Thymus (tissue), 11 donors: ENCODE data around the gene GPC6. TPM values are rescaled to one million over a fixed set of nuclear protein-coding genes. Genes with fewer than 3 reads are reported as not detected.

Source experiments
- DNase-seq, 9 donors: peaks; one replicate each; pipeline ENCODE4 v3.0.0-alpha.2; 2013; ENCODE audit warnings: low spot score in 9 of 9, low read depth in 6 of 9, missing footprints in 1 of 9
- H3K27ac ChIP-seq, 2 donors: one replicate each; pipeline ENCODE4 v1.5.1; 2013; ENCODE audit warnings: control low read depth in 1 of 2, low read depth in 1 of 2, low read length in 1 of 2, mild to moderate bottlenecking in 1 of 2, moderate library complexity in 1 of 2
- H3K27me3 ChIP-seq, 2 donors: one replicate each; pipeline ENCODE4 v1.5.1; 2013; ENCODE audit warnings: low read length in 1 of 2; ENCODE audit not compliant: control insufficient read depth in 2 of 2, insufficient read depth in 1 of 2
- H3K36me3 ChIP-seq, 2 donors: one replicate each; pipeline ENCODE4 v1.5.1; 2013; ENCODE audit warnings: low read length in 1 of 2, mild to moderate bottlenecking in 1 of 2, moderate library complexity in 1 of 2; ENCODE audit not compliant: control insufficient read depth in 2 of 2, insufficient read depth in 2 of 2
- H3K4me1 ChIP-seq, 2 donors: one replicate each; pipeline ENCODE4 v1.5.1; 2013; ENCODE audit warnings: low read length in 2 of 2; ENCODE audit not compliant: control insufficient read depth in 2 of 2, insufficient read depth in 2 of 2
- H3K4me3 ChIP-seq, 2 donors: one replicate each; pipeline ENCODE4 v1.5.1; 2013; ENCODE audit warnings: low read length in 2 of 2, control low read depth in 1 of 2, mild to moderate bottlenecking in 1 of 2
- H3K9me3 ChIP-seq, 2 donors: one replicate each; pipeline ENCODE4 v1.5.1; 2013; ENCODE audit warnings: low read length in 1 of 2, mild to moderate bottlenecking in 1 of 2; ENCODE audit not compliant: control insufficient read depth in 2 of 2, insufficient read depth in 1 of 2
- WGBS: extraction: QIAGEN DNeasy Blood & Tissue Kit; methylation state at CpG from one replicate; pipeline ENCODE4 v1.1.7; 2013; 5-methylcytosine and 5-hydroxymethylcytosine counted together
- polyA plus RNA-seq: library from polyadenylated mRNA; stranded (reverse); fragments of 200-250 nt; gene quantifications from one replicate; pipeline ENCODE4 v1.2.3, GENCODE V29; 2013
- total RNA-seq: library from RNA; stranded (reverse); fragments of 120-200 nt; gene quantifications from one replicate; pipeline ENCODE4 v1.2.4, GENCODE V29; 2013
- donor health status: healthy.

Gene GPC6
- total and polyA plus RNA-seq, 2 donors = 1.1 to 6.9 TPM

GRCh38 chr13:94145966-94146365 is 919.4 kb downstream of the GPC6 start:
- 70% methylated on average over 2 of the region's 2 CpGs for WGBS
- H3K36me3 ChIP-seq = no peaks in the 10 kb centered on the region
- no peaks in the 10 kb centered on the region for H3K9me3 ChIP-seq
- DNase-seq = no peak
- H3K27me3 ChIP-seq = no peaks in the 10 kb centered on the region
- H3K27ac ChIP-seq = no peak overlapping the region
- no peaks in the 10 kb centered on the region for H3K4me1 ChIP-seq
- H3K4me3 ChIP-seq = no peak overlapping the region

DNA sequence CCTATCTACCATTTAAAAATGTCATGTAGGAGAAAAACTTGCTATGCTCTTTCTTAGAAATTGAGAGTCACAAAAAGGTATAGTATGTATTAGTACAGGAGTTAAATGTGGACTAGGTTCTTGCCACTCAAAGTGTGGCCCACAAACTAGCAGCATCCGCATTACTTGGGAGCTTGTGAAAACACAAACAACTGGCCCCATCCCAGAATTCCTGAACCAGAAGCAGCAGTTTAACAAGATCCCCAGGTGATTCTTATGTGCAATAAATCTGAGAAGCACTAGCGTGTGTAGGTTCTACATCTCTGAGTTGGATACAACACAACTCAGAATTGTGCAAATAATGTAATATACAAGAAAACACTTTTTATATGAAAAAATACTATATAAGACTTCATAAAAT is 927.0 kb downstream of the GPC6 start:
- WGBS = over 99% methylated on average over 2 of the region's 2 CpGs
- H3K27ac ChIP-seq = no peak overlapping the region
- no peaks in the 10 kb centered on the region for H3K36me3 ChIP-seq
- no peaks in the 10 kb centered on the region for H3K9me3 ChIP-seq
- H3K27me3 ChIP-seq = no peaks in the 10 kb centered on the region
- H3K4me3 ChIP-seq = no peak overlapping the region
- H3K4me1 ChIP-seq = no peaks in the 10 kb centered on the region
- no peak for DNase-seq

DNA sequence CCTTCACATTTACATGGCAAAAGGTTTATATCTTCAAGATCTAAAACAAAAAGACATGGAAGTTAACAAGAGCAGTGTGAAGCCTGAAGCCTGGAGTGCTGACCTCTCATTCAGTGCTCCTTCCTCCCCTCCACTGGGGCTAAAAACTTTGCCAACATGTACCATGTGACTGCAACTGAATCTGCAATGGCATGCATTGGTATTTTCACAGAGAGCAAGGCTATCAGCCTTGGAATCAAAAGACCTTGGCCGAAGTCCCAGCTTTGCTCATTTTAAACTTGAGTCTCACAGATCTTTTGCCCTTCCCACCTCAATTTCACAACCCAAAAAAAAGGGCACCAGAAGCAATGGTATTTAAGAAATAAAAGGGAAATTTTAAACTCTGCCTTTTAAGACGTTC is 927.8 kb downstream of the GPC6 start:
- Histone ChIP-seq H3K4me3 (no peak overlapping the region), H3K27ac (no peak overlapping the region), H3K27me3 (no peaks in the 10 kb centered on the region), H3K9me3 (no peaks in the 10 kb centered on the region), H3K4me1 (no peaks in the 10 kb centered on the region), H3K36me3 (no peaks in the 10 kb centered on the region)
- WGBS = 93% methylated on average over 2 of the region's 2 CpGs
- no peak for DNase-seq

- no peaks in the 10 kb centered on the region for H3K36me3 ChIP-seq
- no peak overlapping the region for H3K4me3 ChIP-seq
- peaks cover 0 to 4% of the 10 kb centered on the region in 2 donors for H3K9me3 ChIP-seq
- H3K27me3 ChIP-seq = no peaks in the 10 kb centered on the region
- H3K27ac ChIP-seq = no peak overlapping the region
- no peaks in the 10 kb centered on the region for H3K4me1 ChIP-seq
- WGBS = 94% methylated on average over 2 of the region's 2 CpGs
- DNase-seq = no peak
These were observed 931.2 kb downstream of the GPC6 start for GRCh38 chr13:94157705-94158218.

GRCh38 chr13:94160875-94161274 is 934.3 kb downstream of the GPC6 start:
- H3K9me3 ChIP-seq = peaks cover 0 to 4% of the 10 kb centered on the region in 2 donors
- DNase-seq = no peak
- no peak overlapping the region for H3K4me3 ChIP-seq
- no peaks in the 10 kb centered on the region for H3K36me3 ChIP-seq
- H3K4me1 ChIP-seq = no peaks in the 10 kb centered on the region
- H3K27ac ChIP-seq = no peak overlapping the region
- H3K27me3 ChIP-seq = no peaks in the 10 kb centered on the region
- 95% methylated on average over 2 of the region's 2 CpGs for WGBS

DNA sequence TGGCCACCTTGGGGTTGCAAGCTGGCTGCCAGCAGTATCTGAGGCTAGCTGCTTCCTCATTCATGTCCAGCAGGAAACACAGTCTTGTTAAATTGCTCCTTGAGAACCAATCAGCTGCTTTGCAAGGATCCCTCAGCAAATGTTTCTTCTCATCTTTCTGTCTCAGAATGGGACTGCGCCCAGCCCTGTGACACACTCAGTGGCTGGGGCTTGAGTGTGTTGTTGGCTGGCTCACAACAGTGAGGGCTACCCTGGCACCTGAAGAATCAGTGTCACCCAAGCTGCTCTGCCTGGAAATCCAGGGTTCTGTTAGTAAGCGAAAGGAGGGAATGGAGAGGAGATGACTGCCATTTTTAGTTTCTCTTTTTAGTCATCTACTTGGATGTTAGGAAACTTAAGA is 935.7 kb downstream of the GPC6 start:
- H3K36me3 ChIP-seq = no peaks in the 10 kb centered on the region
- H3K27me3 ChIP-seq = no peaks in the 10 kb centered on the region
- peaks cover 0 to 4% of the 10 kb centered on the region in 2 donors for H3K9me3 ChIP-seq
- WGBS = 81% methylated on average over 2 of the region's 2 CpGs
- H3K27ac ChIP-seq = no peak overlapping the region
- H3K4me1 ChIP-seq = no peaks in the 10 kb centered on the region
- no peak overlapping the region for H3K4me3 ChIP-seq
- no peak for DNase-seq

DNA sequence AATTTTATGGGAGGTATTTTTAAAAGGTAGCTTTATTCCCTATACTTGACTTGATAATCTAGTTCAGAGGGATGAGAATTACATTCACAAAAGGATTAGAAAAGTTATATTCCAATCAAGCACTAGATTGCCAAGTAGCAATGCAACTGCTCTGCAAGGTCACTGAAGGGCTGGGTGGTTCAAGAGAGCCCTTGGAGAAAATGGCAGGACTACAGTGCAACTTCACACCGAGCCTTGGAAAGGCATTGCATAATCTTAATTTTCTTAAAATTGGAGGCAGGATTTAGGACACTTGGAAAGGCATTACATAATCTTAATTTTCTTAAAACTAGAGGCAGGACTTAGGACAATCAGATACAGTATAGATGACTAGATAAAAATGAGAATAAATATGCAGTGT is 936.9 kb downstream of the GPC6 start:
- WGBS = 99% methylated on average over 1 of the region's 1 CpG
- Histone ChIP-seq H3K4me3 (no peak overlapping the region), H3K27me3 (no peaks in the 10 kb centered on the region), H3K4me1 (no peaks in the 10 kb centered on the region), H3K36me3 (no peaks in the 10 kb centered on the region), H3K9me3 (peaks cover 0 to 4% of the 10 kb centered on the region in 2 donors), H3K27ac (no peak overlapping the region)
- DNase-seq = no peak

- no peaks in the 10 kb centered on the region for H3K4me1 ChIP-seq
- no peaks in the 10 kb centered on the region for H3K36me3 ChIP-seq
- H3K27me3 ChIP-seq = no peaks in the 10 kb centered on the region
- no peak for DNase-seq
- WGBS = 93% methylated on average over 9 of the region's 9 CpGs
- no peaks in the 10 kb centered on the region for H3K9me3 ChIP-seq
- no peak overlapping the region for H3K4me3 ChIP-seq
- H3K27ac ChIP-seq = no peak overlapping the region
These were observed 942.3 kb downstream of the GPC6 start for GRCh38 chr13:94168783-94169453.

- Histone ChIP-seq H3K4me1 (no peaks in the 10 kb centered on the region), H3K36me3 (no peaks in the 10 kb centered on the region), H3K27ac (no peak overlapping the region), H3K27me3 (no peaks in the 10 kb centered on the region), H3K9me3 (no peaks in the 10 kb centered on the region), H3K4me3 (no peak overlapping the region)
- WGBS = 95% methylated on average over 5 of the region's 5 CpGs
- DNase-seq = no peak
These were observed 943.0 kb downstream of the GPC6 start for GRCh38 chr13:94169454-94170144.
